ENCODE data around the gene PRR15L. TPM values are rescaled to one million over a fixed set of nuclear protein-coding genes. Genes with fewer than 3 reads are reported as not detected.

Gene PRR15L
- polyA plus RNA-seq, 3 donors: not detected

DNA sequence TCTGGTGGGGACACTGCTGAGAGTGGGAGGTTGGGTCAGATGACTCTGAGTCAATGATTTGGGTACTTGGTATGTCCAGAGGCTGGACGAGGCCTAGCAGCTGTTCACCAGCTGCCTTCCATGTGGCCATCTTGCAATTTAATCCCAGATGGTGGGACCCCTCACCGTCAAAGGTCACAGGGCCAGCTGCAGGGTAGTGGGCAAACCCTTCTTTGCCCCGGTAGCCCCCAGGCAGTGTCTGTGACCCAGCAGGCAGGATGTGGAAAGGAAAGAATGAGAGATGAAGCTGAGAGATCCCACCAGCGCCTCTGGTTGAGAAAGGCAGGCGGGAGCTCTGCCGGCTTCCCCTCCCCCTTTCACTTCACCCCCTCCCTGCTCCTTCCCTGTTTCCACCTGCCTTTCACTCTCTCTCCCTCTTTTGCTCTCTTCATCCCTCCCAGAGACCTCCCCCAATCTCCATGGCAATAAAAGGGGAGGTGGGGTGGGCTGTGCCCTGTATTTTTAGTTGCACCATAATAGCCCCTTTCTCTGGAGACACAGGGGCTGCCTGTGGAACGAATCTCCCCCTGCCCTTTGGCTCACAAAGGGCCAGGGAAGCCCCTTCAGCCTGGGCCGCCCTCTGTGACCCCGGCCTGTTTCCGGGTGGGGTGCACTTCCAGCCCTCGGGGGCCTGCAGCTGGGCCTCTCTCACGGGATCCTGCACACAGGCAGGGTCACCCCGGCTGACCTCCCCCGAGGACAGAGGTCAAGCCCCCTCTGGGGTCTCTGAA lies 33.5 kb upstream of the PRR15L start:
- Mint-ChIP-seq H3K36me3 (peaks cover 3 to 9% of the 10 kb centered on the region in 2 donors), H3K4me3 (no peak overlapping the region), H3K4me1 (peaks cover 9% of the 10 kb centered on the region), H3K9me3 (no peaks in the 10 kb centered on the region), H3K27me3 (ENCODE audit: low read depth in 3 of 3) (peaks cover 2 to 13% (median 7%) of the 10 kb centered on the region in 3 donors), H3K27ac (no peak overlapping the region)
- DNase-seq: no peak
- no peak overlapping the region for H3K4me2 ChIP-seq (replicated peaks; ENCODE audit: extremely low read depth, low read length, poor library complexity, severe bottlenecking)
- H3K9ac ChIP-seq (ENCODE audit: insufficient read depth, low read length, poor library complexity, severe bottlenecking): no peak overlapping the region
- H3K27ac ChIP-seq (ENCODE audit: low read depth in 1 of 2, low read length in 2 of 2): no peak overlapping the region
- H4K20me1 ChIP-seq (ENCODE audit: insufficient read depth, low read length): no peaks in the 10 kb centered on the region
- H3K36me3 ChIP-seq (replicated peaks in 1 of 2; ENCODE audit: control insufficient read depth in 1 of 2, insufficient read depth in 2 of 2, low read length in 2 of 2): no peaks in the 10 kb centered on the region
- H3K79me2 ChIP-seq (ENCODE audit: insufficient read depth, low read length): no peaks in the 10 kb centered on the region
- intact Hi-C loops (cut with micrococcal nuclease): no loop called here
- H3K9me3 ChIP-seq (replicated peaks in 1 of 2; ENCODE audit: control insufficient read depth in 1 of 2, insufficient read depth in 1 of 2, low read length in 2 of 2): no peaks in the 10 kb centered on the region
- H3K4me1 ChIP-seq (ENCODE audit: control insufficient read depth in 1 of 2, insufficient read depth in 2 of 2, low read length in 2 of 2): no peaks in the 10 kb centered on the region
- TF ChIP-seq, protein P1, sequence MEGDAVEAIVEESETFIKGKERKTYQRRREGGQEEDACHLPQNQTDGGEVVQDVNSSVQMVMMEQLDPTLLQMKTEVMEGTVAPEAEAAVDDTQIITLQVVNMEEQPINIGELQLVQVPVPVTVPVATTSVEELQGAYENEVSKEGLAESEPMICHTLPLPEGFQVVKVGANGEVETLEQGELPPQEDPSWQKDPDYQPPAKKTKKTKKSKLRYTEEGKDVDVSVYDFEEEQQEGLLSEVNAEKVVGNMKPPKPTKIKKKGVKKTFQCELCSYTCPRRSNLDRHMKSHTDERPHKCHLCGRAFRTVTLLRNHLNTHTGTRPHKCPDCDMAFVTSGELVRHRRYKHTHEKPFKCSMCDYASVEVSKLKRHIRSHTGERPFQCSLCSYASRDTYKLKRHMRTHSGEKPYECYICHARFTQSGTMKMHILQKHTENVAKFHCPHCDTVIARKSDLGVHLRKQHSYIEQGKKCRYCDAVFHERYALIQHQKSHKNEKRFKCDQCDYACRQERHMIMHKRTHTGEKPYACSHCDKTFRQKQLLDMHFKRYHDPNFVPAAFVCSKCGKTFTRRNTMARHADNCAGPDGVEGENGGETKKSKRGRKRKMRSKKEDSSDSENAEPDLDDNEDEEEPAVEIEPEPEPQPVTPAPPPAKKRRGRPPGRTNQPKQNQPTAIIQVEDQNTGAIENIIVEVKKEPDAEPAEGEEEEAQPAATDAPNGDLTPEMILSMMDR (IDR thresholded peaks at IDR 0.05): no peak
- WGBS (ENCODE audit: insufficient coverage): 90% methylated on average over 2 of the region's 14 CpGs
- no peak overlapping the region for H2AFZ ChIP-seq (ENCODE audit: insufficient read depth, low read depth, low read length, poor library complexity, severe bottlenecking)
- no peak overlapping the region for H3K4me3 ChIP-seq (replicated peaks in 1 of 3; ENCODE audit: low read depth in 2 of 3, low read length in 3 of 3)
- H3K27me3 ChIP-seq (ENCODE audit: control insufficient read depth in 2 of 2, insufficient read depth in 2 of 2, low read length in 2 of 2): peaks cover 0 to 5% of the 10 kb centered on the region in 2 donors

DNA sequence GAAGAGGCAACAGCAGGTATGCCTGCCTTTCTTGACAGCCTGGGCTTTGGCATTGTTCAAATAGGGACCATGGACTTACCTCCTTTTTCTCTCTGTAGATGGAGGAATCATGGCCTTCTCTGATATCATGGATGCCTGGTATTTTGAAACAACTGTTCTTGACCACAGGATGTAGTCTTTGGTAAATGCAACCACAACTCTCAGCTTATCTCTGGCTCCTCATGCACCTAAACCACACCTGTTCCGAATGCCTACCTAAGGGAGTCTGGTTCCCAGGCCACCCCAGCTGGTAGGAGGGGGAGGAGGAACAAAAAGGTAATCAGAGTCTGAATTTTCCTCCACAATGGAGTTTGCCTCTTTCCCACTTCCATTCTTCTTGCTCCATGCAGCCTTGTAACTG lies 32.0 kb upstream of the PRR15L start:
- no peaks in the 10 kb centered on the region for H4K20me1 ChIP-seq (ENCODE audit: insufficient read depth, low read length)
- no peak overlapping the region for H3K4me3 Mint-ChIP-seq

More for the DNA sequence above, 32.0 kb upstream of the PRR15L start:
- H3K27ac Mint-ChIP-seq: peak overlapping the region in 1 of 7 donors; percentile 57
- WGBS (ENCODE audit: insufficient coverage): no CpG with 5 or more reads among the region's 1 CpG
- no peak overlapping the region for H2AFZ ChIP-seq (ENCODE audit: insufficient read depth, low read depth, low read length, poor library complexity, severe bottlenecking)
- no peak overlapping the region for H3K4me2 ChIP-seq (replicated peaks; ENCODE audit: extremely low read depth, low read length, poor library complexity, severe bottlenecking)
- H3K79me2 ChIP-seq (ENCODE audit: insufficient read depth, low read length): no peaks in the 10 kb centered on the region
- H3K36me3 ChIP-seq (replicated peaks in 1 of 2; ENCODE audit: control insufficient read depth in 1 of 2, insufficient read depth in 2 of 2, low read length in 2 of 2): peaks cover 3 to 9% of the 10 kb centered on the region in 2 donors
- intact Hi-C loops (cut with micrococcal nuclease): no loop called here
- H3K36me3 Mint-ChIP-seq: peaks cover 14 to 19% of the 10 kb centered on the region in 2 donors
- peaks cover 2 to 13% (median 7%) of the 10 kb centered on the region in 3 donors for H3K27me3 Mint-ChIP-seq (ENCODE audit: low read depth in 3 of 3)
- H3K9me3 ChIP-seq (replicated peaks in 1 of 2; ENCODE audit: control insufficient read depth in 1 of 2, insufficient read depth in 1 of 2, low read length in 2 of 2): no peaks in the 10 kb centered on the region
- no peak overlapping the region for H3K27ac ChIP-seq (ENCODE audit: low read depth in 1 of 2, low read length in 2 of 2)
- H3K27me3 ChIP-seq (ENCODE audit: control insufficient read depth in 2 of 2, insufficient read depth in 2 of 2, low read length in 2 of 2): peaks cover 0 to 5% of the 10 kb centered on the region in 2 donors
- no peak for DNase-seq
- TF ChIP-seq, protein P1 (IDR thresholded peaks at IDR 0.05): no peak
- H3K4me3 ChIP-seq (replicated peaks in 1 of 3; ENCODE audit: low read depth in 2 of 3, low read length in 3 of 3): no peak overlapping the region
- no peaks in the 10 kb centered on the region for H3K4me1 ChIP-seq (ENCODE audit: control insufficient read depth in 1 of 2, insufficient read depth in 2 of 2, low read length in 2 of 2)
- H3K9me3 Mint-ChIP-seq: no peaks in the 10 kb centered on the region
- peaks cover 9% of the 10 kb centered on the region for H3K4me1 Mint-ChIP-seq
- H3K9ac ChIP-seq (ENCODE audit: insufficient read depth, low read length, poor library complexity, severe bottlenecking): no peak overlapping the region
